Stimulated activated CD4-positive, alpha-beta T cell treated with anti-CD3 and anti-CD28 coated beads, Interleukin-15, amount 100 ng/mL, for 24 hours (primary cell): ENCODE measurements around the gene LGALS14.
A peak's percentile ranks its signal among the peaks of the same experiment; 100 is the strongest.
"Not testable (repeated sequence)": the region's sequence is repeated elsewhere in the genome, so short reads cannot be mapped to it uniquely, and the experiment has no call there.

Experiments
- DNase-seq: peaks from one replicate; pipeline ENCODE4 v3.0.0-alpha.2; 2020

The LGALS14 gene, protein sequence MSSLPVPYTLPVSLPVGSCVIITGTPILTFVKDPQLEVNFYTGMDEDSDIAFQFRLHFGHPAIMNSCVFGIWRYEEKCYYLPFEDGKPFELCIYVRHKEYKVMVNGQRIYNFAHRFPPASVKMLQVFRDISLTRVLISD

DNA sequence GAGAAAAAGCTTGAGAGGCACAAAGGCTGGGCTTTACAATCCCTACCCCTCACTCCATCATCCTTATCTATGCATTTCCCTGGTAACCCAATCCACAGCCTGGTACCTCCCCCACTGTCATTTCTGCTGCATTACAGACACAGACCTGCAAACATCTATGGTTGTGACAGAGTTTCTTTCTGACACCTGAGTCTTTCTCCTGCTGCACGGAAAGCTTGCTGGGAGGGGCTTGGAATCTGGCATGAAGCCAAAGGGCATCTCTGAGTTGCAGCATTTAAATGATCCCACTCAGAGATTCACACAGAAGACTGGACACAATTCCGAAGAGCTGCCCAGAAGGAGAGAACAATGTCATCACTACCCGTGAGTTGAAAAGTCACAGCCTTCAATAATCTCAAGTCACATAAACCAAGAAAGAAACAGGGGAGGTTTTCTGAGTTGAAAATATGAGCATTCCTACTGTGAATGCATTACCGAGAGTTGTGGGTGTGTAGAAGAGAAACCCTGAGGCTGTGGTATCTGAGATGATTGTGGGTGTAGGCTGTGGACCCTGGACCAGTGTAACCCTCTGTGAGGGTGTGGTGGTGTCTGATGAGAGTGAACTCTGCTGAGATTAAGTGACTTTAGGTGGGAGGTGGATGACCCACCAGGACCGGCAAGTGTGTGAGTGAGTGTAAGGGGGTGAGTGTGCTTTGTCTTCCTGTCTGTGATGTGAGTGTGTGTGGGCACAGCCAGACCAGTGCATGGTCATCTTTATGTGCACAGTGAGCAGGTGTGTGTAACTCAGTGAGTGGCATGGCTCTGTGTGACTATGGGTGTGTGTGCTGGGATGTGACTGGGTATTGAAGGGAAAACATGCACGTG lies at the start of gene LGALS14:
TSS of gene LGALS14 (plus strand) at position 301 of the 864 bp plus-strand sequence. CDS start at position 349, 48 bp downstream.
- DNase-seq = peak; percentile 34

DNA sequence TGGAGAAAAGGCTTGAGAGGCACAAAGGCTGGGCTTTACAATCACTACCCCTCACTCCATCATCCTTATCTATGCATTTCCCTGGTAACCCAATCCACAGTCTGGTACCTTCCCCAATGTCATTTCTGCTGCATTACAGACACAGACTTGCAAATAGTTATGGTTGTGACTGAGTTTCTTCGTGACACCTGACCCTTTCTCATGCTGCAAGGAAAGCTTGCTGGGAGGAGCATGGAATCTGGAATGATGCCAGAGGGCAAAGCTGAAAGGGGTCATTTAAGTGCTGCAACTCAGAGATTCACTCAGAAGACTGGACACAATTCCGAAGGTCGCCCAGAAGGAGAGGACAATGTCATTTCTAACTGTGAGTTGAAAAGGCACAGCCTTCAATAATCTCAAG lies 48.7 kb upstream of the LGALS14 start, which contains the start of gene LGALS16:
TSS of gene LGALS16 (plus strand) at position 301 of the 400 bp plus-strand sequence. CDS start at position 350, 49 bp downstream.
- DNase-seq = no peak

DNA sequence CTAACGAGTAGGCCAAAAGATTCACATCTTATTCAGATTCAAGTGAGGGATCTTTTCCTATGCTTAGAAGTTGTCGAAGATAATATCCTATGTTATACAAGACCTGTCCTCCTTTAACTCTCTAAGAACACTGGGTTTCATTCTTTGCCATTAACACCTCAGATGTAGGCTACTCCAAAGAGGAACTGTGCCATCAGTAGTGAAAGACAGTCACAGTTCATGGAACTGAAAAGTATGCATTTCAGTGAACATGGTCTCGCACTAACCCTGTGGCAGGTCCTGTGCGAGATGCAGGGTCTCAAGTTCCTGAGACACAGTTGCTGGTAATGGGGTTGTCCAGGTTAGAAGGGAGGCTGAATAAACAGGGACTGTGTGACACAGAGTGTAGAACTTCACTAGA lies 44.5 kb upstream of the LGALS14 start:
- DNase-seq = no peak

DNA sequence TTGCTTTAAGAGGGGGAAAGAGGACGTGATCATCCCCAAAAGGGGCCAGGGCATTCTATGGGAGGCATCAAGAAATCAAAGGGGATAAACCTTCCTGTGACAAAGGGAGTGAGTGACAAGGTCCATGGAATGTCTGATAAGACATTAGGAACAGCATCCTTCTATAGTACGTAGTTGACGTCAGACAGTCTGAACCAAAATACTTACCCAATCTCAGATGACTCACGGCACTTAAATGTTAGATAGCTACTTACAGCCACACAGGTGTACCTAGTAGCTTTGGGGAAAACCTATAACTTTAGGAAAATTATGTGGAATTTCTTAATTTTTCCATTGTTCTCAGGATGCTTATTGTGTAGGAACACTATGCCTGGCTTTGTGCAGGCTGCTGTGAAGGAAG lies 43.6 kb upstream of the LGALS14 start:
- no peak for DNase-seq

DNA sequence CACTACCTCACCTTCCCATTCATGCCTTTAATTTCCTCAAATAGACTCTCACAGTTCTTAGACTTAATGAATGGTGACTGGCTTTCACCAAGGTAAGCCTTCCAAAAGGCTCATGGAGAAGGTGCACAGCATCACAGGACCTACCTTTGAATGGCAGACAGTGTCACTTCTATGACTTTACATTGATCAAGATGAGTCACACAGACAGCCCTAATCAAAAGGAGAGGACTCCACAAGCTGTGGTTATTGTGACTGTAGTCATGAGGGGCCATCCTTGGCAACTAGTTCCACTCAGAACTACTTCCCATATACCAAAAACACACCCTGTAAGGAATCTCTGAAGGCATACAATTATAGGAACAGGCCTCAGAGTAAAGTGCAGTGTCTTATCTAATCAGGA lies 42.7 kb upstream of the LGALS14 start:
- DNase-seq = no peak

DNA sequence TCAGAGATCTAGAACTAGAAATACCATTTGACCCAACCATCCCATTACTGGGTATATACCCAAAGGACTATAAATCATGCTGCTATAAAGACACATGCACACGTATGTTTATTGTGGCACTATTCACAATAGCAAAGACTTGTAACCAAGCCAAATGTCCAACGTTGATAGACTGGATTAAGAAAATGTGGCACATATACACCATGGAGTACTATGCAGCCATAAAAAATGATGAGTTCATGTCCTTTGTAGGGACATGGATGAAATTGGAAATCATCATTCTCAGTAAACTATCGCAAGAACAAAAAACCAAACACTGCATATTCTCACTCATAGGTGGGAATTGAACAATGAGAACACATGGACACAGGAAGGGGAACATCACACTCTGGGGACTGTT lies 34.4 kb upstream of the LGALS14 start:
- not testable (repeated sequence) for DNase-seq

DNA sequence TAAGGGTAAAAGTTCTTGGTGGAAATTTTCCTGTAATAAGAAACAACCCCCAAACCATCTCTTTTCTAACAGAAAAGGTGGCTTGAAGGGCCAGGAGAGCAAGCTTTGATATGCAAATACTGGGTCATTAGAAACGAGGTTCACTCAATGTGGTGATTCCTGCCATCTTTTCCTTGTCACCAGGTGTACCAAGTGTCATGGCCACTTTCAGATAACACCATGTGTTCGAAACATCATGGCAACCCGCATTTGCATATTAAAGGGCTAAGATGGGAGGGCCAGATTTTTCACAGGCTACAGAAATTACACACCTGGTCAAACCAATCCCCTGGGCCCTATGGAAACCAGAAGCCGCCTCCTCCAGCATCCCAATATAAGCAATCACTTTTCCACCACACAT lies 33.3 kb upstream of the LGALS14 start:
- DNase-seq = no peak

DNA sequence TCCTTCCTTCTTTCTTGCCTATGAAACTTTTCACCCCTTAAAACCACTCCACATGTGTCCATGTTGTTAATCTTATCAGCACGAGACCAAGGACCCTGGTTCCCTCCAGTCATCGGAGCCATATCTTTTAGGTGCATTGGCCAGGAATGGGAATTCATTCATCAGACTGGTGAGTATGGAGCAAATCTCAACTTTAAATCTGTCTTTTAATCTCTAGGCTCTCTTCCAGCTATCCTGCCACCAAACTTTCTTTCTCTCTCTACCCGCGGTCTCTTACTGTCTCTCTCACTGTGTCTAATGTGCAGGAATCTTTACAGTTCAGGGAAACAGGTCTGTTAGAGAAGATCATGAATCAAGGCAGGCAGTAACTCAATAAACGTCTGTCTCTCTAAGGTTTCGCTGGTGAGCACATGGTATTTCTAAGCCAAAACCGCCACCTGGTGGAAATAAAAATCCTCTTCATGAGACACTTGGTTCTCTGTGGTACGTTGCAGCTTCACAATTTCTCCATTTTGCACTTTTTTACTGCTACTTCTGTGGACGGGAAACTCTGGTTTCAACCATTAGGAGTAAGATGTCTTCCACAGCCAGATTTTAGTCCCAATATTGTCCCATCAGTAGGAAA lies 32.4 kb upstream of the LGALS14 start:
- DNase-seq = peak; percentile 48

DNA sequence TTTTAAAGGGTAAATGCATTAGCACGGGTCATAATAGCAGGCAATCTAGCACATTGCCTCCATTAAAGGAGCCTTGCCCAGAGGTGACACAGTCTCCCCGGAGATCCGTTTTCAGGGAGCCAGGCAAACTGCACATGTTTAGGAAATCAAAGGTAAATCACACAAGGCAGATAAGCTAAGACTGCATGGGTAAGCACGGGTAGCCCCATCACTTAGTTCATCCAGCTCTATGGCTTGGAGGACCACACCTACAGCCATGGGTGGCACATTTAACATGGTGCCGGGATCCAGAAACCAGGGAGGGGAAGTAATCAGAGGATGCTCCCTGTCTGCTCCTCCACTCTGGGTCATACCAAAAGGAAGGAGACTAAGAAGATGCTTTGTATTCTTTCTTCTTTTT lies 31.8 kb upstream of the LGALS14 start:
- DNase-seq = no peak

DNA sequence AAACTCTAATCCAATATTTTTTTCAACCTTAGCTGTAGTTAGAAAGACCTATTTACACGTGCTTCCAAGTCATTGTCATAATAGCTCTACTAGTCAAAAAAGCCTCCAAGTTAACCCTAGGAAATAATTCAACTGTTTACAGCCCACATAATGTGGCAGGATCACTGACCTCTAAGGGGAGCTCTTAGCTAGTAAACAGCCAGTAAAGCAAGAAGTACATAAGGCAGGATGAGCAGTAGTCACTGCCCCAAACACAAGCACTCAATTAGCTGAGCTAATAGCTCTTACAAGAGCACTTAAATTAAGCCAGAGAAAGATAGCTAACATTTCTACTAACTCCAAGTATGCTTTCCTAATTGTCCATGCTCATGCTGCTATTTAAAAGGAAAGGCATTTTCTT lies 30.4 kb upstream of the LGALS14 start:
- not testable (repeated sequence) for DNase-seq

DNA sequence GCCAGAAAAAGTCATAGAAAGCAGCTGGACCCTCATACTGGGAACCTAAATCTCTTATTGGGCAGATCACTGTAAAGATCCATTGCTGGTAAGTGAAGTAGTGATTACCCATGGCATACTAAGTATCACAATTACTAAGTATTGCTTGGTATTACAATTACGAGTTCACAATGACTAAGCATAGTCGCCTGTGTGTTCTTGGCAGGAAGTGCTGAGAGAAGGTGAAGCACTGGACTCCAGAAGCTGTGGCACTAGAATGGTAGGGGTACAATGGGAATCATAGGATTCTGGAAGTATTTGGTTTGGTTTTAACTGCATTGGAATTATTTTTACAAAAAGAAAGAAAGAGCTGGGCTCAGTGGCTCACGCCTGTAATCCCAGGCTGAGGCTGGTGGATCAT lies 28.3 kb upstream of the LGALS14 start:
- peak; percentile 37 for DNase-seq

DNA sequence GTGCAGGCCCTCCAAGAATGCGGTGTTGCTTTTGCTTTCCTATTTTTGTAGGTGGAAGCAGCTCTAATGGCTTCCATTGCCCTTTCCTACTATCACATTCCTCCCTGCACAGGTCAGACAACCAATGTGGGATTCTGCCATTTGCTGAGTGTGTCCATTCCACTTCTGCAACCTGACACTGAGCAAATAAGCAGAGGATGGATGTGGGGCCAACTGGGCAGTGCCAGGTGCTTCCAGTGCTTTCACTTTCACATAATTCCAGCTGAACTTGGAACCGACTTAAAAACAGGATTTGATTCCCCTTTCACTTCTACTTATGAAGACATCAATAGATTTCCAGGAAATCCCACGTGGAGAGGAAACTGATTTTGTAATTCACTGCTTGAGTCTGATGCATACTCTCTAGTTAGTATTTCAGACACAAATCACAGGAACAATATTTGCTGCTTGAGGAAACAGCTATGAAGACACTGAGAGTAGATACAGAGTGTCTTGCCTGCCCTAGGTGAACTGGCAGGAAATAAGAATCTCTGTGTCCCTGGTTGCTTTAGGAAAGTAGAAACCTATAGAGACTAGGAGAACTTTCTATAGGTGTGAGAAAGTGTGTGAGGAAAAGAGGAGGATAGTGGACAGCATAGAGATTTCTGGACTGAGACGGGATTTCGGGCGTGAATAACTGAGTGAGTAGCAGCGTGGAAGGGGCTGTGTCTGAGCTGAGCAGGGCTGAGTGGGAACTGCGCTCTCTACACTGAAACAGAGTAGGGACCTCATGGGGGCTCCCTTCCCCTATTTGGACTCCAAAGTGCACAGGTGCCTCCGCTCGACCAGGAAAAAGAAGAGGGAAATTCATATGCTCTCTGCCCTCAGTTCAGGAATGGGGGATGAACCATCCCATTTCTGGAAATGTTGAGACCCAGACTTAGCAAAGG lies 26.1 kb upstream of the LGALS14 start:
- DNase-seq = no peak

DNA sequence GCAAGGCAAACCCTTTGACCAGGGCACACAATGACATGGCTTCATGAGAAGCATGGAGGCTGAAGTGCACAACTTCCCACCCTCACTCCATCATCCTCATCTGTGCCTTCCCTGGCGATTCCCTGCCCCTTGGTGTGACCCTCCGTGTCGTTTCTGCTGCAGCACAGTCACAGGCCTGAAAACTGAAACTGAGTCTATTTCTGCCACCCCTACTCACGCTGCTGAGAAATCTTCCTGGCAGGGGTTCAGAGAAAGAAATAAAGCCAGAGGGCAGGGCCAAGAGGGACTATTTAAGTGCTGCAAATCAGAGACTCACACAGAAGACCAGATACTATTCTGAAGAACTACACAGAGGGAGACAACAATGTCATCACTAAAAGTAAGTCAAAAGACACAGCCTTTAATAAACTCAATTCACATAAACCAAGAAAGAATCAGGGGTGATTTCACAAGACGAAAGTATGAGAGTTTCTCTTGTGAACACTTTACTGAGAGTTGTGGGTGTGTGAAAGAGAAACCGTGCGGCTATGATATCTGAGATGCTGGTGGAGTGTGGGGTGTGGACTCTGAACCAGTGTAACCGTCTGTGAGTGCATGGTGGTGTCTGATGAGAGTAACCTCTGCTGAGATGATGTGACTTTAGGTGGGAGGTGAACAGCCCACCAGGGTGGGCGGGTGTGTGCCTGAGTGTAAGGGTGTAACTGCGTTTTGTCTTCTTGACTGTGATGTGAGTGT lies 25.1 kb upstream of the LGALS14 start:
- DNase-seq = peak; percentile 74

DNA sequence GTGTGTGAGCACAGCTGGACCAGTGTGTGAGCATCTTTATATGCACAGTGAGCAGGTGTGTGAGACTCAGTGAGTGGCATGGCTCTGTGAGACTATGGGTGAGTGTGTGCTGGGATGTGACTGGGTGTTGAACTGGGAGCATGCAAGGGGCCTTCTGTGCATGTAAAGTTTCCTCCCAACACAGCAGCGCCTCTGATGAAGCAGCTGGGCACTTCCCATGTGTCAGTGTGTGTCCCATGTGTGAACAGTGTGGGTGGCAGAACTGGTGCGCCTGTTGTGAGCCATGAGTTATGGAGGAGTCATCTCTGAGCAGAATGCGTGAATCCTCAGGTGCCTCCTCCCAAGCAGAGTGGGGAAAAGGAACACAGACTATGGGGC lies 24.5 kb upstream of the LGALS14 start:
- DNase-seq = peak; percentile 73

DNA sequence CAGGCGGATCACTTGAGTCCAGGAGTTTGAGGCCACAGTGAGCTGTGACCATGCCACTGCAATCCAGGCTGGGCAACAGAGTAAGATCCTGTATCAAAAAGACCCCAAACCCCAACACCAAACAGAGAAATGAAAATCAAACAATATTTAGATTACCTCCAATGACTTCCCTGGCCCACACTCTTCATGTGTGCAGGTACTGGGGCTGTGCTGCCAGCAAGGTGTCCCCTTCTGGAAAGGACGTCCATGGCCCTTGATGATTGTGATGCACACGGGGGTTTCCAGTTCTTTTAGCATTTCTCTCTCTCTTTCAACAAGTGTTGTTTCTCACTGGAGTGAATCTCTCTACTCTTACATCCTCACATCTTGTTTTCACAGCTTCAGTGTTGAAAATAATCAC lies 23.7 kb upstream of the LGALS14 start:
- DNase-seq = no peak

DNA sequence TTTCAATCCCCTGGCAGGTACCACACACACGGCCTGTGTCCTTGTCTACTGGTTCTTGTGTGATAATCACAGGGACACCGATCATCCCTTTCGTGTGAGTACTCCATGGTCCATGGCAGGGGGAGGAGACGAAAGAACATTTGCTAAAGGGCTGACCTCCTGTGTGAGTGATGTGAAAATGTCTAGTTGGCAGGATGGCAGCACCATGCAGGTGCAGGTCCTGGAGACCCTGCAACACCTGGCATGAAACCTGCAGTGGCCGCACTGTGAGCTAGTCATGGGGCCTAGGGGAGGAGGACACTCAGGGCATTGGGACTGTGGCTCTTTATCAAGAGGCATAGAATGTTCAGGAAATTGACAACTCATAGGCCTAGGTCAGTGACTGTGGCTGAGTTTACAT lies 22.9 kb upstream of the LGALS14 start:
- no peak for DNase-seq

DNA sequence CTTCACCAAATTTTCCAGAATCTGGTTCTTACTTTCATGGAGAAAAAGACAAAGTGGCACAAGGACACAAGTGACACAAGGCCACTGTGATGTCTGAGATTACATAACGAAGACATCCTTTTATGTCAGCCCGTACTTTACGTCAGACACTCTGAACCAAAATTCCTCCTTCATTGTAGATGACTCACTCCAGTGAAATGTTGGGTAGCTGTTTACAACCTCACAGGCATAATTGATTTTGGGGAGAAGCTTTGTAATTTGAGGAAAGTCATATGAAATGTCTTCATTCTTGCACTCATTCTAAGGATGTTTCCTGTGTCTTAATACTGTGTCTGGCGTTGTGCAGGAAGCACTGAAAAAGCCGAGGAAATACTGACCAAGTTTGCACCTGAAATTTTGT lies 20.0 kb upstream of the LGALS14 start:
- DNase-seq = no peak

DNA sequence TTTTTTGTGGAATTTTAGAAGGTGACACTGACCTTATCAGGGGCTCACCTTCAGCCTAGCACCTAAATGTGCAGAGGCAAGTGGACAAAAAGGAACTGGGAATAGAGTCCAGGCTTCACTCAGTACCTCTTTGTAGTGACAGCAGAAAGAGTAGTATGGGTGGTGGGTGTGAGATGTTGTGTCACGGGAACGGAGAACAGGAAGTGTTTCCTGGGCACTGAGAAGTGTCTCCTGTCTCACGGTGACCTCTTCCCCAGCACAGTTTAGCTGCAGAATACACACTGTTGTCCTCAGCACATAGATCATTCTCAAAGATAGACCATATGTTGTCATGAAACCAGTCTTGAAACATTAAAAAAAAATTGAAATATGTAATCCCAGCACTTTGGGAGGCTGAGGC lies 17.5 kb upstream of the LGALS14 start:
- DNase-seq = no peak

DNA sequence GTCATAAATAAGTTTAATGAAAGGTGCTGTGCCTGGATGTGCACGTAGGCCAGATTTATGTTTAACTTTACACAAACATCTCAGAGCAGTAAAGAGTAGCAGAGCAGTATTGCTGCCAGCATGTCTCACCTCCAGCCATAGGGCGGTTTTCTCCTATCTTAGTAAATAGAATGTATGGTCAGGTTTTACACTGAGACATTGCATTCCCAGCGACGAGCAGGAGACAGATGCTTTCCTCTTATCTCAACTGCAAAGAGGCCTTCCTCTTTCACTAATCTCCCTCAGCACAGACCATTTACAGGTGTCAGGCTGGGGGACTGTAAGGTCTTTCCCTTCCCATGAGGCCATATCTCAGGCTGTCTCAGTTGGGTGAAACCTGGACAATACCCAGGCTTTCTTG lies 15.6 kb upstream of the LGALS14 start:
- not testable (repeated sequence) for DNase-seq

DNA sequence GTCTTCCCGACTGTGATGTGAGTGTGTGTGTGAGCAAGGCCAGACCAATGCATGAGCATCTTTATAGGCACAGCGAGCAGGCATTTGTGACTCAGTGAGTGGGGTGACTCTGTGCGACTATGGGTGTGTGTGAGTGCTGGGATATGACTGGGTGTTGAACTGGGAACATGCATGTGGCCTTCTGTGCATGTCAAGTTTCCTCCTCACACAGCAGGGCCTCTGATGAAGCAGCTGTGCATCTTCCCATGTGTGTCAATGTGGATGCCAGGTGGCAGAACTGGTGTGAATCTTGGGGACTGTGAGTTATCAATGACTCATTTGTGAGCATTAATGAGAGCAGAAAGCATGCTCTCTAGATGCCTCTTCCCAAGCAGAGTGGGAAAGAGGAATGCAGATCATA lies 12.1 kb upstream of the LGALS14 start:
- DNase-seq = no peak

DNA sequence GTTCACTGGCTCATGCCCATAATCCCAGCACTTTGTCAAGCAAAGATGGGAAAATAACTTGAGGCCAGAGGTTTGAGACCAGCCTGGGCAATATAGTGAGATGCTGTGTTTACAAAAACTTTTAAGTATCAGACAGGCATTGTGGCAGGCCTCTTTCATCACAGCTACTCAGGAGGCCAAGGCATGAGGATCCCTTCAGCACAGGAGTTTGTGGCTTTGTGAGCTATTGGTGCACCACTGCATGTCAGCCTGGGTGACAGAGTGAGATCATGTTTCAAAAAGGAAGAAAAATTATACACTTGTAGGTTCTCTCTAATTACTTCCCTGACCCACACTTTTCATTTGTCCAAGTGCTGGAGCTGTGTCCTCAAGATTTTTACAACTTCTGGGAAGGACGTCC lies 11.5 kb upstream of the LGALS14 start:
- DNase-seq = no peak

DNA sequence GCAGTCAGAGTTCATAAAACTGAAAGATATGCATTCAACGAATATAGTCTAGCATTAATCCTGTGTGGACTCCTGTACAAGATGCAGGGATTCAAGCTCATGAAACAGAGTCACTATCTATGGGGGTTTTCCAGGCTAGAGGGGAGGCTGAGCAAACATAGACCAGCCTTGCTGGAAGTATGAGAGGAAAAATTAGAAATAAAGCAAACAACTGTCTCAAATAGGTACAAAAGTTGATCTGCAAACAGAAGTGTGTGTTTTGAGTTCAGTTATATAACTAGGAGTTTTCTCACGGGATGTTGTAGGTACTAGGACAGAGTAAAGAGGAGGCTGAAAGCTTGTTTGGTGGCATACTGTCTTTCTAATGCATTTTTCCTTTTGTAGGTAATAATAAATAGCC lies 8.5 kb upstream of the LGALS14 start:
- DNase-seq = no peak
